HEK293 (cell line): ENCODE measurements around the gene SLIT2.
A peak's percentile ranks its signal among the peaks of the same experiment; 100 is the strongest.

Experiments
- CTCF ChIA-PET: fragments of 350-600 bp; formaldehyde crosslinking; extraction: SDS; loops from one replicate; lab custom pipeline; 2021; ENCODE audit warnings: antibody characterized with exemption; lab: Yijun Ruan, JAX
- POLR2A ChIA-PET: fragments of 300-600 bp; formaldehyde crosslinking; extraction: SDS; loops from one replicate; lab custom pipeline; 2020; ENCODE audit warnings: antibody characterized with exemption, inconsistent platforms; lab: Yijun Ruan, JAX
- H3K27ac ChIP-seq: fragments of 200-500 bp; sonication (Bioruptor generic); 2 replicates; pipeline ENCODE4 v1.5.1; 2014; ENCODE audit warnings: low read depth, low read length, control low read depth, inconsistent platforms; ENCODE audit errors: extremely low read depth
- H3K36me3 ChIP-seq, 2 experiments: fragments of 200-500 bp in 1 of 2; sonication (Bioruptor generic) in 1 of 2; 1 replicate in 1 of 2; 2 replicates in 1 of 2; pipeline ENCODE4 v1.5.1; 2014 to 2017; ENCODE audit warnings: inconsistent platforms in 2 of 2, low read length in 2 of 2; ENCODE audit not compliant: control insufficient read depth in 2 of 2, insufficient read depth in 1 of 2
- H3K4me1 ChIP-seq: fragments of 200-500 bp; sonication (Bioruptor generic); 2 replicates; pipeline ENCODE4 v1.5.1; 2014; ENCODE audit warnings: mild to moderate bottlenecking, low read length, inconsistent platforms; ENCODE audit not compliant: control insufficient read depth, insufficient read depth
- H3K4me3 ChIP-seq: 2 replicates; pipeline ENCODE4 v1.5.1; 2011; ENCODE audit warnings: low read depth, mild to moderate bottlenecking, control low read depth, low read length, moderate library complexity
- H3K9me3 ChIP-seq: fragments of 200-500 bp; sonication (Bioruptor generic); 2 replicates; pipeline ENCODE4 v1.5.1; 2014; ENCODE audit warnings: low read depth, low read length, inconsistent platforms; ENCODE audit not compliant: control insufficient read depth, insufficient read depth
- HOXD13 ChIP-seq: sonication (generic); formaldehyde crosslinking; IDR thresholded peaks from 2 replicates; pipeline ENCODE4 v1.8.0; 2022; ENCODE audit warnings: missing genetic modification reagents, borderline replicate concordance
- ZFHX2 ChIP-seq: fragments of 450-650 bp; formaldehyde crosslinking; conservative IDR thresholded peaks from 2 replicates; pipeline ENCODE4 v1.5.1; 2016; ENCODE audit warnings: missing biosample characterization, missing genetic modification characterization
- ZNF114 ChIP-seq: fragments of 450-650 bp; formaldehyde crosslinking; IDR thresholded peaks from 2 replicates; pipeline ENCODE4 v1.5.0; 2017; ENCODE audit warnings: missing biosample characterization, missing genetic modification characterization
- ZNF146 ChIP-seq: fragments of 450-650 bp; formaldehyde crosslinking; IDR thresholded peaks from 2 replicates; pipeline ENCODE4 v1.5.1; 2016; ENCODE audit warnings: missing biosample characterization, missing genetic modification characterization
- ZNF202 ChIP-seq: fragments of 450-650 bp; formaldehyde crosslinking; IDR thresholded peaks from 2 replicates; pipeline ENCODE4 v1.5.1; 2016; ENCODE audit warnings: missing biosample characterization, missing genetic modification characterization, borderline replicate concordance
- ZNF274 ChIP-seq, 2 experiments: fragments of 200-500 bp in 1 of 2; fragments of 450-650 bp in 1 of 2; sonication (Bioruptor generic) in 1 of 2; formaldehyde crosslinking in 1 of 2; IDR thresholded peaks; 2 replicates each; pipeline versions ENCODE4 v1.5.1 to v1.6.1; 2014 to 2016; ENCODE audit warnings: borderline replicate concordance in 1 of 2, inconsistent platforms in 1 of 2, low read length in 1 of 2, missing biosample characterization in 1 of 2, missing genetic modification characterization in 1 of 2
- ZNF302 ChIP-seq: fragments of 450-650 bp; formaldehyde crosslinking; IDR thresholded peaks from 2 replicates; pipeline ENCODE4 v1.5.1; 2016; ENCODE audit warnings: missing biosample characterization, missing genetic modification characterization, low read depth
- ZNF335 ChIP-seq: fragments of 450-650 bp; formaldehyde crosslinking; conservative IDR thresholded peaks from 2 replicates; pipeline ENCODE4 v1.5.1; 2016; ENCODE audit warnings: missing biosample characterization, missing genetic modification characterization
- ZNF423 ChIP-seq: fragments of 450-650 bp; formaldehyde crosslinking; IDR thresholded peaks from 2 replicates; pipeline ENCODE4 v1.5.1; 2016; ENCODE audit warnings: missing biosample characterization, missing genetic modification characterization
- ZNF544 ChIP-seq: fragments of 450-650 bp; formaldehyde crosslinking; IDR thresholded peaks from 2 replicates; pipeline ENCODE4 v1.5.0; 2017; ENCODE audit warnings: missing biosample characterization, missing genetic modification characterization
- ZNF548 ChIP-seq: fragments of 450-650 bp; formaldehyde crosslinking; IDR thresholded peaks from 2 replicates; pipeline ENCODE4 v1.5.1; 2016; ENCODE audit warnings: missing biosample characterization, missing genetic modification characterization
- ZNF701 ChIP-seq: fragments of 450-650 bp; formaldehyde crosslinking; IDR thresholded peaks from 2 replicates; pipeline ENCODE4 v1.5.1; 2016; ENCODE audit warnings: missing biosample characterization, missing genetic modification characterization
- ZNF843 ChIP-seq: fragments of 450-650 bp; formaldehyde crosslinking; IDR thresholded peaks from 2 replicates; pipeline ENCODE4 v1.5.1; 2016; ENCODE audit warnings: missing biosample characterization, missing genetic modification characterization
- ZXDB ChIP-seq: fragments of 450-650 bp; formaldehyde crosslinking; IDR thresholded peaks from 2 replicates; pipeline ENCODE4 v1.5.1; 2016; ENCODE audit warnings: missing biosample characterization, missing genetic modification characterization
- TF ChIP-seq, protein P1 (sequence below): fragments of 450-650 bp; formaldehyde crosslinking; IDR thresholded peaks from 2 replicates; pipeline ENCODE4 v1.5.1; 2016; ENCODE audit warnings: missing biosample characterization, missing genetic modification characterization, borderline replicate concordance
- TF ChIP-seq, protein P2 (sequence below): fragments of 450-650 bp; formaldehyde crosslinking; IDR thresholded peaks from 2 replicates; pipeline ENCODE4 v1.5.1; 2016; ENCODE audit warnings: missing biosample characterization, missing genetic modification characterization
- TF ChIP-seq, protein P3 (sequence below): fragments of 450-650 bp; formaldehyde crosslinking; IDR thresholded peaks from 2 replicates; pipeline ENCODE4 v1.5.1; 2016; ENCODE audit warnings: missing biosample characterization, missing genetic modification characterization
- TF ChIP-seq, protein P4 (sequence below): fragments of 450-650 bp; formaldehyde crosslinking; IDR thresholded peaks from 2 replicates; pipeline ENCODE4 v1.5.1; 2017; ENCODE audit warnings: missing biosample characterization, missing genetic modification characterization
- TF ChIP-seq, protein P5 (sequence below): fragments of 450-650 bp; formaldehyde crosslinking; conservative IDR thresholded peaks from 2 replicates; pipeline ENCODE4 v1.5.1; 2016; ENCODE audit warnings: low read depth, missing biosample characterization, missing genetic modification characterization

Gene SLIT2

DNA sequence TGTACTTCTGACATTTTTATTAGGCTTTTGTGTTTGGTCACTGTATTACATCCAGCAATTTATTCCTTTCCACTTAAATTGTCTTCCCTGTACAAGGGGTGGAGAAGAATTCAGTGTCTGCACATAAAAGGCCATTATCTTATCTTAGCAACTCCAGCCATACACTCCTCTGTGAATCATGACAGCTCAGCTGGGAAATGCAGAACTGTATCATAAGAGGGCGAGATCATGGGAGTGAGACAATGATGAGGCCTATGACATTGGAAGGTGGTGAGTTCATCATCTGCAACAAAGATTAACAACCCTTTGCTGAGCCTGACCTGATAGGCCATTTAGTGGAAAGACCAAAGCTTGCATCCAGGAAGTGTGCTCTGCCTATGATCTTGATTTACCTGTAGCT is 33.3 kb downstream of the SLIT2 start:
- POLR2A ChIA-PET, result interaction anchor here (1.0 kb wide), 1 partner anchor 32 kb away, joined by 5 read pairs; the partner anchor contains the start of gene SLIT2
- Histone ChIP-seq H3K4me3 (no peak overlapping the region), H3K27ac (no peak overlapping the region), H3K4me1 (no peaks in the 10 kb centered on the region), H3K36me3 (peaks cover 0 to 49% of the 10 kb centered on the region in 2 experiments; a peak in 1 of 3 replicates), H3K9me3 (no peaks in the 10 kb centered on the region)
- CTCF ChIA-PET, result no interaction called here
- TF ChIP-seq ZNF544 (tag by site-specific recombination) (no peak), ZXDB (peak; percentile 57; the same call in 1 of the 2 replicates), ZNF701 (tag by site-specific recombination) (no peak), ZNF146 (tag by site-specific recombination) (0 out of 2 replicates have a peak, but pooled peaks have one; percentile 10), ZNF548 (no peak), ZNF335 (no peak), ZNF423 (tag by site-specific recombination) (no peak), ZNF302 (tag by site-specific recombination) (no peak), ZFHX2 (tag by site-specific recombination) (no peak), ZNF202 (no peak), HOXD13 (CRISPR knock-in tag) (no peak), ZNF114 (tag by site-specific recombination) (no peak), ZNF274 (IDR thresholded peaks at IDR 0.05; ENCODE audit: low read length) (no peak), ZNF274 (tag by site-specific recombination; IDR thresholded peaks at IDR 0.05; ENCODE audit: borderline replicate concordance) (no peak), ZNF843 (tag by site-specific recombination) (peak; percentile 72; the same call in 1 of the 2 replicates)
- TF ChIP-seq, protein P1, sequence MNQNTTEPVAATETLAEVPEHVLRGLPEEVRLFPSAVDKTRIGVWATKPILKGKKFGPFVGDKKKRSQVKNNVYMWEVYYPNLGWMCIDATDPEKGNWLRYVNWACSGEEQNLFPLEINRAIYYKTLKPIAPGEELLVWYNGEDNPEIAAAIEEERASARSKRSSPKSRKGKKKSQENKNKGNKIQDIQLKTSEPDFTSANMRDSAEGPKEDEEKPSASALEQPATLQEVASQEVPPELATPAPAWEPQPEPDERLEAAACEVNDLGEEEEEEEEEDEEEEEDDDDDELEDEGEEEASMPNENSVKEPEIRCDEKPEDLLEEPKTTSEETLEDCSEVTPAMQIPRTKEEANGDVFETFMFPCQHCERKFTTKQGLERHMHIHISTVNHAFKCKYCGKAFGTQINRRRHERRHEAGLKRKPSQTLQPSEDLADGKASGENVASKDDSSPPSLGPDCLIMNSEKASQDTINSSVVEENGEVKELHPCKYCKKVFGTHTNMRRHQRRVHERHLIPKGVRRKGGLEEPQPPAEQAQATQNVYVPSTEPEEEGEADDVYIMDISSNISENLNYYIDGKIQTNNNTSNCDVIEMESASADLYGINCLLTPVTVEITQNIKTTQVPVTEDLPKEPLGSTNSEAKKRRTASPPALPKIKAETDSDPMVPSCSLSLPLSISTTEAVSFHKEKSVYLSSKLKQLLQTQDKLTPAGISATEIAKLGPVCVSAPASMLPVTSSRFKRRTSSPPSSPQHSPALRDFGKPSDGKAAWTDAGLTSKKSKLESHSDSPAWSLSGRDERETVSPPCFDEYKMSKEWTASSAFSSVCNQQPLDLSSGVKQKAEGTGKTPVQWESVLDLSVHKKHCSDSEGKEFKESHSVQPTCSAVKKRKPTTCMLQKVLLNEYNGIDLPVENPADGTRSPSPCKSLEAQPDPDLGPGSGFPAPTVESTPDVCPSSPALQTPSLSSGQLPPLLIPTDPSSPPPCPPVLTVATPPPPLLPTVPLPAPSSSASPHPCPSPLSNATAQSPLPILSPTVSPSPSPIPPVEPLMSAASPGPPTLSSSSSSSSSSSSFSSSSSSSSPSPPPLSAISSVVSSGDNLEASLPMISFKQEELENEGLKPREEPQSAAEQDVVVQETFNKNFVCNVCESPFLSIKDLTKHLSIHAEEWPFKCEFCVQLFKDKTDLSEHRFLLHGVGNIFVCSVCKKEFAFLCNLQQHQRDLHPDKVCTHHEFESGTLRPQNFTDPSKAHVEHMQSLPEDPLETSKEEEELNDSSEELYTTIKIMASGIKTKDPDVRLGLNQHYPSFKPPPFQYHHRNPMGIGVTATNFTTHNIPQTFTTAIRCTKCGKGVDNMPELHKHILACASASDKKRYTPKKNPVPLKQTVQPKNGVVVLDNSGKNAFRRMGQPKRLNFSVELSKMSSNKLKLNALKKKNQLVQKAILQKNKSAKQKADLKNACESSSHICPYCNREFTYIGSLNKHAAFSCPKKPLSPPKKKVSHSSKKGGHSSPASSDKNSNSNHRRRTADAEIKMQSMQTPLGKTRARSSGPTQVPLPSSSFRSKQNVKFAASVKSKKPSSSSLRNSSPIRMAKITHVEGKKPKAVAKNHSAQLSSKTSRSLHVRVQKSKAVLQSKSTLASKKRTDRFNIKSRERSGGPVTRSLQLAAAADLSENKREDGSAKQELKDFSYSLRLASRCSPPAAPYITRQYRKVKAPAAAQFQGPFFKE (tag by site-specific recombination), result no peak
- TF ChIP-seq, protein P2, sequence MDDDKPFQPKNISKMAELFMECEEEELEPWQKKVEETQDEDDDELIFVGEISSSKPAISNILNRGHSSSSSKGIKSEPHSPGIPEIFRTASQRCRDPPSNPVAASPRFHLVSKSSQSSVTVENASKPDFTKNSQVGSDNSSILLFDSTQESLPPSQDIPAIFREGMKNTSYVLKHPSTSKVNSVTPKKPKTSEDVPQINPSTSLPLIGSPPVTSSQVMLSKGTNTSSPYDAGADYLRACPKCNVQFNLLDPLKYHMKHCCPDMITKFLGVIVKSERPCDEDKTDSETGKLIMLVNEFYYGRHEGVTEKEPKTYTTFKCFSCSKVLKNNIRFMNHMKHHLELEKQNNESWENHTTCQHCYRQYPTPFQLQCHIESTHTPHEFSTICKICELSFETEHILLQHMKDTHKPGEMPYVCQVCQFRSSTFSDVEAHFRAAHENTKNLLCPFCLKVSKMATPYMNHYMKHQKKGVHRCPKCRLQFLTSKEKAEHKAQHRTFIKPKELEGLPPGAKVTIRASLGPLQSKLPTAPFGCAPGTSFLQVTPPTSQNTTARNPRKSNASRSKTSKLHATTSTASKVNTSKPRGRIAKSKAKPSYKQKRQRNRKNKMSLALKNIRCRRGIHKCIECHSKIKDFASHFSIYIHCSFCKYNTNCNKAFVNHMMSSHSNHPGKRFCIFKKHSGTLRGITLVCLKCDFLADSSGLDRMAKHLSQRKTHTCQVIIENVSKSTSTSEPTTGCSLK (tag by site-specific recombination), result no peak
- TF ChIP-seq, protein P3, sequence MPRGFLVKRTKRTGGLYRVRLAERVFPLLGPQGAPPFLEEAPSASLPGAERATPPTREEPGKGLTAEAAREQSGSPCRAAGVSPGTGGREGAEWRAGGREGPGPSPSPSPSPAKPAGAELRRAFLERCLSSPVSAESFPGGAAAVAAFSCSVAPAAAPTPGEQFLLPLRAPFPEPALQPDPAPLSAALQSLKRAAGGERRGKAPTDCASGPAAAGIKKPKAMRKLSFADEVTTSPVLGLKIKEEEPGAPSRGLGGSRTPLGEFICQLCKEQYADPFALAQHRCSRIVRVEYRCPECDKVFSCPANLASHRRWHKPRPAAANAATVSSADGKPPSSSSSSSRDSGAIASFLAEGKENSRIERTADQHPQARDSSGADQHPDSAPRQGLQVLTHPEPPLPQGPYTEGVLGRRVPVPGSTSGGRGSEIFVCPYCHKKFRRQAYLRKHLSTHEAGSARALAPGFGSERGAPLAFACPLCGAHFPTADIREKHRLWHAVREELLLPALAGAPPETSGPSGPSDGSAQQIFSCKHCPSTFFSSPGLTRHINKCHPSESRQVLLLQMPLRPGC (tag by site-specific recombination), result peak; percentile 72
- TF ChIP-seq, protein P4, sequence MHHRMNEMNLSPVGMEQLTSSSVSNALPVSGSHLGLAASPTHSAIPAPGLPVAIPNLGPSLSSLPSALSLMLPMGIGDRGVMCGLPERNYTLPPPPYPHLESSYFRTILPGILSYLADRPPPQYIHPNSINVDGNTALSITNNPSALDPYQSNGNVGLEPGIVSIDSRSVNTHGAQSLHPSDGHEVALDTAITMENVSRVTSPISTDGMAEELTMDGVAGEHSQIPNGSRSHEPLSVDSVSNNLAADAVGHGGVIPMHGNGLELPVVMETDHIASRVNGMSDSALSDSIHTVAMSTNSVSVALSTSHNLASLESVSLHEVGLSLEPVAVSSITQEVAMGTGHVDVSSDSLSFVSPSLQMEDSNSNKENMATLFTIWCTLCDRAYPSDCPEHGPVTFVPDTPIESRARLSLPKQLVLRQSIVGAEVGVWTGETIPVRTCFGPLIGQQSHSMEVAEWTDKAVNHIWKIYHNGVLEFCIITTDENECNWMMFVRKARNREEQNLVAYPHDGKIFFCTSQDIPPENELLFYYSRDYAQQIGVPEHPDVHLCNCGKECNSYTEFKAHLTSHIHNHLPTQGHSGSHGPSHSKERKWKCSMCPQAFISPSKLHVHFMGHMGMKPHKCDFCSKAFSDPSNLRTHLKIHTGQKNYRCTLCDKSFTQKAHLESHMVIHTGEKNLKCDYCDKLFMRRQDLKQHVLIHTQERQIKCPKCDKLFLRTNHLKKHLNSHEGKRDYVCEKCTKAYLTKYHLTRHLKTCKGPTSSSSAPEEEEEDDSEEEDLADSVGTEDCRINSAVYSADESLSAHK (tag by site-specific recombination), result no peak
- TF ChIP-seq, protein P5, sequence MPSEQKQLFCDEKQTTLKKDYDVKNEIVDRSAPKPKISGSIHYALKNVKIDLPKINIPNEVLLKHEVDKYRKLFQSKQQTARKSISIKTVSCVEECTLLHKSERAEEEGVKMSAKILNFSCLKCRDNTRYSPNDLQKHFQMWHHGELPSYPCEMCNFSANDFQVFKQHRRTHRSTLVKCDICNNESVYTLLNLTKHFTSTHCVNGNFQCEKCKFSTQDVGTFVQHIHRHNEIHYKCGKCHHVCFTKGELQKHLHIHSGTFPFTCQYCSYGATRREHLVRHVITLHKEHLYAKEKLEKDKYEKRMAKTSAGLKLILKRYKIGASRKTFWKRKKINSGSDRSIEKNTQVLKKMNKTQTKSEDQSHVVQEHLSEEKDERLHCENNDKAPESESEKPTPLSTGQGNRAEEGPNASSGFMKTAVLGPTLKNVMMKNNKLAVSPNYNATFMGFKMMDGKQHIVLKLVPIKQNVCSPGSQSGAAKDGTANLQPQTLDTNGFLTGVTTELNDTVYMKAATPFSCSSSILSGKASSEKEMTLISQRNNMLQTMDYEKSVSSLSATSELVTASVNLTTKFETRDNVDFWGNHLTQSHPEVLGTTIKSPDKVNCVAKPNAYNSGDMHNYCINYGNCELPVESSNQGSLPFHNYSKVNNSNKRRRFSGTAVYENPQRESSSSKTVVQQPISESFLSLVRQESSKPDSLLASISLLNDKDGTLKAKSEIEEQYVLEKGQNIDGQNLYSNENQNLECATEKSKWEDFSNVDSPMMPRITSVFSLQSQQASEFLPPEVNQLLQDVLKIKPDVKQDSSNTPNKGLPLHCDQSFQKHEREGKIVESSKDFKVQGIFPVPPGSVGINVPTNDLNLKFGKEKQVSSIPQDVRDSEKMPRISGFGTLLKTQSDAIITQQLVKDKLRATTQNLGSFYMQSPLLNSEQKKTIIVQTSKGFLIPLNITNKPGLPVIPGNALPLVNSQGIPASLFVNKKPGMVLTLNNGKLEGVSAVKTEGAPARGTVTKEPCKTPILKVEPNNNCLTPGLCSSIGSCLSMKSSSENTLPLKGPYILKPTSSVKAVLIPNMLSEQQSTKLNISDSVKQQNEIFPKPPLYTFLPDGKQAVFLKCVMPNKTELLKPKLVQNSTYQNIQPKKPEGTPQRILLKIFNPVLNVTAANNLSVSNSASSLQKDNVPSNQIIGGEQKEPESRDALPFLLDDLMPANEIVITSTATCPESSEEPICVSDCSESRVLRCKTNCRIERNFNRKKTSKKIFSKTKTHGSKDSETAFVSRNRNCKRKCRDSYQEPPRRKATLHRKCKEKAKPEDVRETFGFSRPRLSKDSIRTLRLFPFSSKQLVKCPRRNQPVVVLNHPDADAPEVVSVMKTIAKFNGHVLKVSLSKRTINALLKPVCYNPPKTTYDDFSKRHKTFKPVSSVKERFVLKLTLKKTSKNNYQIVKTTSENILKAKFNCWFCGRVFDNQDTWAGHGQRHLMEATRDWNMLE (tag by site-specific recombination), result 0 out of 2 replicates have a peak, but pooled peaks have one; percentile 14
